ENCODE results near the gene PDE8B.

DNA sequence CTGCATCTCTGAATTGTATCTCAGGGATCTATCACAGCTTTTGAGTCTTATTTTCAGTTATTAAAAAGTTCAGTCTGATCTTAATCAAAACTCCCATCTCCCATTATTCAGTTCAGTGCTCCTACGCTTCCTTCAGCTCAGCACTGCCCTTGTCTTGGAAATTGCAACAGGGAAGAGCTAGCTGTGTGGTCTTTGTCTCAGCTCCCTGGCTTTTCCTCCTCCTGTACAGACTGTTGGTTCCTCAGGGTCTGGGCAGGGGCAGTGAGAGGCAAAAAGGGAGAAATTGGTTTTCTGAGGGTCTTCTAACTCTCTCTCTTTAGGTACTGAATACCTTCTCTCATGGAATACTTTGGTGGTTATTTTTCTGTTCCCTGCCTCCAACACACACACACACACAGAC is 48.2 kb downstream of the PDE8B start:
- TF ChIP-seq POLR2A (IDR thresholded peaks at IDR 0.05), result no peak
- TF ChIP-seq, protein P1, sequence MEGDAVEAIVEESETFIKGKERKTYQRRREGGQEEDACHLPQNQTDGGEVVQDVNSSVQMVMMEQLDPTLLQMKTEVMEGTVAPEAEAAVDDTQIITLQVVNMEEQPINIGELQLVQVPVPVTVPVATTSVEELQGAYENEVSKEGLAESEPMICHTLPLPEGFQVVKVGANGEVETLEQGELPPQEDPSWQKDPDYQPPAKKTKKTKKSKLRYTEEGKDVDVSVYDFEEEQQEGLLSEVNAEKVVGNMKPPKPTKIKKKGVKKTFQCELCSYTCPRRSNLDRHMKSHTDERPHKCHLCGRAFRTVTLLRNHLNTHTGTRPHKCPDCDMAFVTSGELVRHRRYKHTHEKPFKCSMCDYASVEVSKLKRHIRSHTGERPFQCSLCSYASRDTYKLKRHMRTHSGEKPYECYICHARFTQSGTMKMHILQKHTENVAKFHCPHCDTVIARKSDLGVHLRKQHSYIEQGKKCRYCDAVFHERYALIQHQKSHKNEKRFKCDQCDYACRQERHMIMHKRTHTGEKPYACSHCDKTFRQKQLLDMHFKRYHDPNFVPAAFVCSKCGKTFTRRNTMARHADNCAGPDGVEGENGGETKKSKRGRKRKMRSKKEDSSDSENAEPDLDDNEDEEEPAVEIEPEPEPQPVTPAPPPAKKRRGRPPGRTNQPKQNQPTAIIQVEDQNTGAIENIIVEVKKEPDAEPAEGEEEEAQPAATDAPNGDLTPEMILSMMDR (IDR thresholded peaks at IDR 0.05), result no peak

Measured in right lobe of liver (tissue), 4 donors.